ENCODE measurements around the gene VWF.

The VWF gene

DNA sequence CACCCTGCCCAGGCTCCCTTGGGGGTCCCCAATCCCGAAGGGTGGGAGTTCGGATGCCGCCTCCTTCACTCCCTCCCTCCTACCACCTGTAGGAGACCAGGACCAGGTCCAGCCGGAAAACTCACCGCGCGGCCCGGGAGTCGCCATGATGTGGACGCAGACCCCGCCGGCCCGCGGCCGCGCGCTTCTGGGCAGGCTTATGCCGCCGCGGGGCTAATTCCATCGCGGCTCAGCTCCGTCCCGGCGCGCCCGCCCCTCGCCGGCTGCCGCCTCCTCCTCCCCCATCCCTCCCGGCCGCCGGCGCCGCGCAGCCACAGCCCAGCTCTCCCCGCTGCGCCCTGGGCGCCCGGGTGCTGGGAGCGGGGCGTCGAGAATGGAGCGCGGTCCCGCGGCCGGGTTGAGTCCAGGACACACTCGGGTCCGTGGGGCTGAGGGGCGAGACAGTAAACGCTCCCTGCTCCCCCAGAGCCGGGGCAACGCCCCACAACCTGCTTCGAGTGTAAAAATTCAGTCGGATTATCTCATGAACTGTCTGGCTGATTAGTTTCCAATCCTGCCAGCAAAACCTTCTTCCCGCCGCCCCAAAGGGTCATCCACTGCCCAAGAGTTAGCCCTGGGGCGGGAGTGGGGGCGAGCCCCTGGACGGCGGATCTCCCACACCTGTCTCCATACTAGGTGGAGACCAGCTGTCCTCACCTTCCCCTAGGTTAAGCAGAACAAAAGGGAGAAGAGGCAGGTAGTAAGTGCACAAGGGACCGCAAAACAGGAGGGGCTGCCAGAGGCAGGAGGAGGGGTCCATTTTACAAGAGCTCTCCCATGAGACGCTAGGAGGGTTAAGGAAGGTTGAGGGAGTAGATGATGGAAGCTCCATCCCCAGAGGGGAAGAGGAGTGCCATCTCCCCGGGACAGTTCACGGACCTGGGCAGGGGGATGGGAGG, 179.1 kb downstream of the VWF start, which contains the start of gene ANO2:
Gene ANO2, minus strand, starts transcription at position 189 of the 938 bp plus-strand sequence. Its CDS starts 42 bp downstream, at position 147.
- peak; percentile 81 for DNase-seq

DNA sequence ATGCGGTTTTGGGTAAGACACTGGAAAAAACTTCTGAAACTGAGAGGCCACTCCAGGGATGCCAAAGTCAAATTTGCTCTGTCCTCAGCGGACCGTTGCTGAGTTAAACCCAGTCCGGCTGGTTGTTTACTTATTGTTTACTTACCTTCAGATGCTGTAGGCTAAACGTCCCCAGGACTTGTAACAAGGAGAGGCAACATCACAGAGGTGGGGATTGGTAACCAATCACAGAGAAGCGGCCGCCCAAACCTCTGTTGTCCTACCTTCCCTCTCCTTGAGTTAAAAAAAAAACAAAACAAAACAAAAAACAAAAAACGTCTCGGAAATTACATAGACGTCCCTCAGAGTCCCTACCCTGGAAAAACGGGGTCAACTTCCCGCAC, 179.8 kb downstream of the VWF start:
- DNase-seq: no peak

DNA sequence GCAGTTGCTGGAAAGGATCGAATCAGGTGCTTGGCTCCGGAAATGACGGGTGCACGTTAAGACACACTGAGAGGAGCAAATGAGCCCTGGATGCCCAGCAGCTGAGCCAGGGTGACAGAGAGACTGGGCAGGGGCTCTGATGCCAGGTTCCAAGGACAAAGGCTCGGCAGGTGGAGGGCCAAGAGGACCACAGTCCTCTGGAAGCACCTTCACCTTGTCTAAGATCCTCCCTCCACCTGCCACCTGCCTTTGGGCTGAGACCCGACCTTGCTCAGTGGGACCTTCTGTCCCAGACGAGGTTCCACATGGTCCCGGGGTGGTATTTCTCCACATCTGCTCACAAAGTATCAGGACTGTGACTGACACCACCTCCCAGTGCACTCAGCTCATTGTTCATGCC, 180.4 kb downstream of the VWF start:
- no peak for DNase-seq

DNA sequence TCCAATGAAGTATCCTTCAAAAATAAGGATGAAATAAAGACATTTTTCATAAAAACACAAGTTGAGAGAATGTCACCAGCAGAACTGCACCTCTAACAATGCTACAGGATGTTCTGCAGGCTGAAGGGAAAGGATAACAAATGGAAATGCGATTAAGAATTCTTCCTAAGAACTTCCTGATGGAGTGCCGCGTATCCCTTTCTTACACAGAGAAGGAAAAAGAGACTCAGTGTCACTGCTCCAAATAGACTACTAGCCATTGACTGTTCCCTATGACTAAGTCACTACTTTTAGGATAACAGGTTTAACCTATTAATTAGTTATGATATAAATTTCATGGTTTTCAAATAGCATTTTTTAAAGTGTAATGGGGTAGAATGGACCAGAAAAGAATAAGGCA, 182.6 kb downstream of the VWF start:
- DNase-seq: no peak

DNA sequence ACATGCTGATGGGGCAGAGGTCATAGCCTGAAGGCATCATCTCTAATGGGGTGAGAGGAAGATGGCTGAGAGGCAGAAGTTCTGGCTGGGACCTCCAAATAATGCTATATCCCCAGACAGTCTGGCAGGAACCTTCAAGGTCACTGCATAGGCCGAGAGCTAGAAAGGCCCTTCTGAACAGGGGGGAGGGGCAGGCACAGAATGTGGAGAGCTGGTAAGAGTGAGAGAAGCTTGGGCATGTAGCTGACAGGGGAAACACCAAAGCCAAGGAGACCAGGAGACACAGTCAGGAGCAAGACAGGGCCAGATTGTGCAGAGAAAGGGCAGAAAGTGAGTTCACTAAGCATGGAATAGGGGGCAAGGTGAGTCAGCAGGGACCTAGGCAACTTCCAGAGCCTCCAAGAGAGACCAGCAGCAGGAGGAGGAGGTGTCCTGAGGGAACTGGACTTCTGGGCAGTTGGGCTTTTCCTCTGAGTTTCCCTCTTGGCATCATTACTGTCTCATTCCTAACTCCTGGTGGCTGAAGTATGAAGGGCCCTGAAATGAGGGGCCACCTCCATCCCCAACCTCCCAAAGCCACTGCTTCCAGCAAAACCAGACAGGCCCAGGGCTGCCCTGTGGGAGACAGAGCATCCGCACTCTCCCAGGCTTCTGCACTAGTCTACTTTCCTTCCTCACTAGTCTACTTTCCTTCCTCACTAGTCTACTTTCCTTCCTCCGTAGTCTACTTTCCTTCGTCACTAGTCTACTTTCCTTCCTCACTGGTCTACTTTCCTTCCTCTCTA, 196.5 kb downstream of the VWF start:
- DNase-seq: no peak

DNA sequence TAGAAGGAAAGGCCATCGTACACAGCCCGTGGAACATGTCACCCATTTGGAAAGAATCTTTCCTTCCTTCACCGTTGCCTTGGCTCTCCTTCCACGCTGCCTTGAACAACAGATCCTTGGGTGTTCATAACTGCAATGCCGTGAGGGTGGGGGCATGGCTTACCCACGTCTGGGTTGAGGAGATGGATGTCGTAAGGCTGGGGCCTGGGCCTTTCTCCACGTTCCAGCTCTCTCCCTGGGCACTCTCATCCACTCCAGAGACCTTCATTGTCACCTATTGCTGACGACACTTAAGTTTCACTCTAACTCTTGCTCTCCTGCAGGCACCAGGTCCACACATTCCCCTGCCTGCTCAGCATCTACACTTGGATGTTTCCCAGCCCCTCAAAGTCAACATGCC, 198.8 kb downstream of the VWF start:
- DNase-seq: no peak

DNA sequence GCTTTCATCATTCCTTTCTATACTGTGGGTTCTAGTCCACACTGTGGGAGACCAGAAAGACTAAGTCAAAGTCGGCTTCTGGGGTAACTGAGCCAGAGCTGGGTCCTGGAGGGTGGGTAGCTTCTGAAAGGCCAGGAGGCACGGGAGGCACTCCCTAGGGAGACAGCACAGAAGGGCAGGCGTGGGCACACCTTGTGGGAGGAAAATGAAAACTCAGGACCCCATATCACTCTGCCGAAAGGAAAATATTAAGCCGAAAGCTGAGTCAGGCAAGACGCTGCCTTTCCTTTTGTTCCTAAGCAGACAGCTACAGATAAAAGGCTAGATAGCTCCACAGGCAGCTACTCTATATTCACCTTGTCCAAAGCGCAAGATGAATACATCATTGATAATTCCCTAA, 200.1 kb downstream of the VWF start:
- DNase-seq: no peak

DNA sequence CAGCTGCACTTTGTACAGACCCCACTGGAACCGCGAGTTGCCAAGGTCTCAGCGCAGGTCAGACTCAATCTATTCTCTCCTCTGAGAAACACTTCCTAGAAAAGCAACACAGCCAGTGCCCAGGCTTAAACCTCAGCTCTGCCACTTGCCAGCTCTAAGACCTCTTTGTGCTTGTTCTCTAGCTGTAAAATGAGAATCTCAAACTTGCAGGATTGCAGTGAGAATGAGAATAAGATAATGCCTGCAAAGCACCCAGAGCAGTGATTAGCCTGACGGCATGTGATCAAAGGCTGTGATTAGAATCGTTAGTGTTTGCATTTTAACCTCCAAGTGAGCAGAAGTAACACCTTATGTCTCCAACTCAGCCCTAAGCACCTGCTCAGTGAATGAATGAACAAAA, 200.7 kb downstream of the VWF start:
- no peak for DNase-seq

DNA sequence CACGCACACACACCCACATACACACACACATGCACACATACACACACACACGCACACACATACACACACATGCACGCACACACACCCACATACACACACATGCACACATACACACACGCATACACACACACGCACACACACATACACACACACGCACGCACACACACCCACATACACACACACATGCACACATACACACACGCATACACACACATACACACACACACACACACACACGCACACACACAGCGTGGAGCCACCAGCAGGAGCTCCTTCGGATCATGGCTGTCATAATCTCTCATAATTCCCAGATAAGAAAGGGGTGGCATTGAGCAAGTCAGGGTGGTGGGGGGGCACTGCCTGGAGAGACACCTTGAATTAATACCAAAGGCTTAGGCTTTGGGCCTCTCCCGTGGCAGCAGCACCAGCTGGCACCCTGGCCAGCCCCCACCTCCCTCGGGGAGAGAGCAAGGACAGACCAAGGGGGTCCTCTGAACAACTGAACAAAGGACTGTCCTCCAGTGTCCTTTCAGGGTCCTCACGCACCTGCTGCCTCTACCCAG, 201.3 kb downstream of the VWF start:
- DNase-seq: no peak

DNA sequence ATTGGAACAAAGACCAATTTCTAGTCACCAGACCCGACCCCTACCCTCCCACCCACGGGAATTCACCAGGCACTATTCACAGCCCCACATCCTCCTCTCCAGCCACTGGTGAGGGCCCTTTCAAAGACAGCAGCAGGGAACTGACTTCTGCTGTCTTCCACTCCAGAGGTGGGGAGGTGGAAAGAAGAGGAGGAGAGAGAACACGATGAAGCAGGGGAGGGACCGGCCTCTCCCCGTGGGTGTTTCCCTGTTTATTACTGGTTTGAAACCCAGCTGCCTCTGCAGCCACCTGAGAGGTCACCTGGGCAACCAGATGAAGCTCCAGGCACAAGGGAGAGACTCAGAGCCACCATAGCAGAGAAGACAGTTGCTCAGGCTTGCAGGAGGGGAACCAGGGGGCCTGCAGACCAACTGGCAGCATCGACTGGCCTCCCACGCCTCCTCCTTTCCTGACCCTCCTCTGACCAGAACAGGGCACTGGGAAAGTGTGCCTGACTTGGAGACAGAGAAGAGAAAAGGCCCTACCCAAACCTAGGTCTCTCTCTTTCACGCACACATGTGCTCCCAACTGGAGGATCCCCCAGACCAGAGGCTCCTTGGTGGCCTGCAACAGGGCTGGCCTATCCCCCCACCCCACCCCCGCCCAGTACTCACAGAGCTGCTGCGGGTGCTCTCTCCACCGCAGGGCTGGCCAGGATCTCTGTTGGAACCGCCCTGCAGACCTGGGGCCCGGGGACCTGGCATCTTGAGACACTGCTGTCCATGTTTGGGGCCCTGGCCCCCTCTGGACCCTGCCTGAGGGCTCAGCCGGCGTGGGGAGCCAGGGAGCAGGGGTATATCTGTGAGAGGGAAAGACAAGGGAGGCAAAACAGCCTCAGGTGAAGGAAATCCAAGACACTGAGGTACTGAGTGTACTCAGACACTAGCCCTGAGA, 202.2 kb downstream of the VWF start:
- DNase-seq: no peak

DNA sequence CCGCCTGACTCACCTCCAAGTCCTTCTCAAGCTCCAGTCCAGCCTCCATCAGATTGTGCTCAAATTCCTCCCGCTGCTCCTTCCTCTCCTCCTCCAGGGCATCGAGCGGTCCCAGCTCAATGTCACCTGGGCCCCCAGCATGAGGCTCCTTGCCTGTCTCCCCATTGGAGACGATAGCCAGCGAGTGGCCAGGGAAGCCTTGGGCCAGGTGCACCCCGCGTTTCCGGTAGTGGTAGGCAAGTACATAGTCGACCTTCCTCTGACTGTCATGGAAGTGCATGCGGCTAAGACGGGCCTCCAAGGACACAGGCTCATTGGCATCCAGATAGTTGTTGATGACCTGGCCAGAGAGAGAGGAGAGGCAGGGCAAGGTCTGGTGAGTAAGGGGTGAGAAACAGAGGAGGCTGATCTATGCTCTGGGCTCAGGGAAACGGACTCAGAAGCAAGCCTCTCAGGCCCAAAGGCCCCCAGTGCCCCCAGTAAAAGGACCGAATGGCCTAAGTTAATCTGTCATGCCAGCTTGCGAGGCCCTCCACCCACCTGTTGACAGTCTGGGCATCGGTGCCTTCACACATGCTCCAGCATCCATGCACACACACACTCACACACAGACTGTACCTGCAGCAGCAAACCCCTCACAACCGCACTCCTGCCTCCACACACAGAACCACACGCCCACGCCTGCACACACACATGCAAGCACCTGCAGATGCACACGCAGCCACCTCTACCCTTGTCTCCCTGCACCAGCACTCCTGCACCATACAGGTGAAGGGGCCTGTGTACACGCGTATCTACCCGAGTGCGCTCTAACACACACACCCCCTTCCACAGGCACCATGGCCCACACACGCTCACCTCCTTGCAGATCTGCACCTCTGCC, 203.2 kb downstream of the VWF start:
- DNase-seq: no peak

DNA sequence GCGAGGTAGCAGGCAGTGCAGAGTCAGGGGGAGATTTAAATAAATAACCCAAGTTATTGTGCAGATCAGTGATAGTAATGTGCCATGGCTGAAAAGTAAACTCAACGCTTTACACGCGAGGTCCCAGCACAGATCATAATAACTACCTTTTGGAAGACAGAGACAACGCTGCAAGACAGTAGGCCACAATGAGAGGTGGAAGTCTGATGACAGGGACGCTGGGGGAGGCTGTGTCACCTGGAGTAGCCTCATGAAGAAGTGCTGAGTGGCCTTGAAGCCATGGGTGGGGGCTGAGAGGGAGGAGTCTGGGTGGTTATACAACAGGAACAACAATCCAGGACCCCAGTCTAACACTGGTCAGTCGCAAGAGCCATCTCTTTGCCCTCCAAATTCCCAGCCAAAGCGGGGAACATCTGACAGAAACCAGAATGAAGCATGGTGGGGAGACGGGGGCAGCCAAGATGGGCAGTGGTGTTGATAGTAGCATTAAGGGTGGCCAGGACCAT, 207.6 kb downstream of the VWF start:
- DNase-seq: no peak

DNA sequence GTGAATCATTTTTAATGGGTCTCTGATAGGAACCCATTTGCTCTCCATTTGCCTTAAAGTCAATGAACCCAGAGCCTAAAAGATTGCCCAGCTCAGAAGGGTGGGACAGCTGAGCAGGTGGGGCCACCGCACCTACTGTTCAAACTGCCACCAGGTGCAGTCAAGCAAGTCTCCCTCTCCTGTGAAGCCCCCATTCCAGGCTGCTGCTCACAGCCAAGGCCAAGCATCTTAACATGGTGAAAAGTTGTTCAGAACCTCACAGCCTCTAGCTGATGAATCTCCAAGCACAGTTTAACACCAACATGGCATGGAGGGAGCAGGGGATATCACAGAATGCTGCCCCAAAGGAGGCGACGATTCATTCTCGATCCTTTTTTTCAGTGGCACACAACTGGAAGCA, 209.0 kb downstream of the VWF start:
- DNase-seq: no peak

DNA sequence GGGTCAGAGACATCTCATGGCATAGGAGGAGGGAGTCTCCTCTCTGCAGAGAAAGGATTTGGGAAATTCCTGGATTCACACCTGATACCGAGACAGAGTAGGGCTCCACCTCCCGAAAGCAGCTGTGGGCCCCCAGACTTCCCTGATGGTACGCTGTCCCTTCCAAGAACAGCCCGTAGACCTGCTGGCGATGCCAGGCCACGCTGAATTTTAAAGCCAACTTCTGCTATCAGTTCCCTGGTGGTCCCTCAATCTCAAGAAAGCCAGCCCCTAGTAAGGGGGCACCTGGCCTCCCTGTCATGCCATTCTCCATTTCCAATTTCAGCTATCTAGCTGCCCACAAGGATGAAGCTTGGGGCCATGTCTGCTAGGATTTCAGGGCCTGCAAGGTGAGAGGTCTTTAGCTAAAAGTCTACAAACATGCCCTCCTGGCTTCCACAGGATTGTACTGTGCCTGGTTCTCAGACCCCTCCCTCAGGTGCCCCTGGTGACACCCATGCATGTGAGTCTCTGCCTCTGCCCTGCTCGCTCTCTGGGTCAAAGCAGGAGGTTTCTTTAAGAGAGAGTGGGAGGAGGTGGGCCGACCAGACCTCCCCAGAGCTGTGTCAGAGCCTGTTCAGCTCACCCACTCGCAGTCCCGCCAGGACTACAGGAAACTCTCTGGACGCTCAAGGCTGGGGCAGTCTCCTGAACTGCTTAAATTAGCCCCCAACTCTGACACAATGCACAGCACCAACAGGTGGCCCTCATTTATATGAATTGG, 209.9 kb downstream of the VWF start:
- no peak for DNase-seq

DNA sequence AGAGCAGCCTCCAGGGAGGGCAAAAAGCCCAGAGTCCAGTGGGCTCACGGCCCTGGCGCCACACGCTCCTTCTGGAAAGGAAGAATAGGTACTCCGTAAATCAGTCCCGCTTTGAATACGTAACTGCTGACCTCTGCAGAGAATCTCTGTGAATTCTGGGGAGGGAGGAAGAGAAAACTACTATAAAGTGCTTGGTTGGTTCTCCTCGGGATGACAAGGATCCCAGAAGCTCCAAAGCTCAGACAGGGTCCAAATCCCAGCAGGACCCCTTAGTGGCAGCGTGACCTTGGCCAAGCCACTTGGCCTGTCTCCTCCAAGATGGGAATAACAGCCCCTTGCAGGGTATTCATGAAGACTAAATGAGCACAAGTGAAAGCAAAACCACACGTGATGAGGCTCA, 211.1 kb downstream of the VWF start:
- DNase-seq: no peak

DNA sequence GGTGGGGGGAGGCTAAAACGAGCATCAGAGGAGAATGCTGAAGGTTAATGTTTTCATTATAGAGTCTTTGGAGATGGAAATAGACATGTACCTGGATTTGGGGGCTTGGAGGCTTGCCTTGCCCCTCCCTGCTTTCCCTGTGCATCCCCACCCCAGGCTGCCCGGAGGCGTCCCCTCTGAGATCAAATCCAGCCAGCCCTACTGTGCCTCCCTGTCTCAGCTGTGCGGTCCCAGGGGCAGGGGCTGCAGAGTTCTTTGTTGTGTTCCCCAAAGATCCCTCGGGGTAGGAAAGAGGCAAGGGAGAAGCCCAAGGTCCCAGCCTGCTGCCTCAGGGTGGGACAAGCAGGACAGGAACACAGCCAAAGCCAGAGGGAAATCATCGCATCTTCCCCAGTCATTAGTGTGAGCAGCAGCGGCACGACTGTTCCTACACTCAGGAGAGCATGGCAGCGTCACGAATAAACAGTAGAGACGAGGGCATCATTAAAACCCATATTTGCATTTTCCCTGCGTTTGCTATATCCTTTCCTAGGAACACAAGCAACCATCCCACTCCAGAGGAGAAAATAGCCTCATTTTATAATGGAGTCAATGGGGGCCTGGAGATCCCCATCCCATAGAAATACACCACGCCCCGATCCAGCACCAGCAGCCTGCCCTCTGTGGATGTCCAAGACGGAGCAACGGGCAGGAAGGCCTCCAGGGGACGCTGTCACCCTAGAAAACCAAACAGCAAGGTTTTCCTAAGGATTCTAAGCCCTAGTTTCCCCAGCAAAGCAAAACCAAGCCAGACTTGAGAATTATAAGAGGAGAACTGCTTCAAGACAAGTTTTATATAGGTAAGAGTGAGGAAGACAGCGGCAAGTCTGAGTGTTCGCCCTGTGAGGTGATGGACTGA, 211.8 kb downstream of the VWF start:
- no peak for DNase-seq

DNA sequence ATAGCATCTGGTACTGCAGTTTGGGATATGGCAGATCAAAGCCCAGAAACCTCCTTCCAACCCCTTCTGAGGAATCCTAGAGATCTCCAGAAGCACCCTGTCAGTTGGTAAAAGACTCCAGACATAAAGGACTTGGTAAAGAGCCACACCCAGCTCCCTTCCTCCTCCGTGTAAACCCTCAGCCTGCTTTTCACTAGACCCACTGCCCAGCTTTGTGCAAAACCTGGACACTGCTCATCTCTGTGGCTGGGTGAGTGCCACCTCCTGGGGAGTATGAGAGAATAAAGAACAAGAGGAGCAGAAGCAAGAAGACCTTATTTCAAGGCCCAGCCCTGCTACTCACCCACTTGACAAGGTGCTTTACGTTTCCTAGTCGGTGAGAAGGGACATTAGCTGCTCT, 212.5 kb downstream of the VWF start:
- no peak for DNase-seq

DNA sequence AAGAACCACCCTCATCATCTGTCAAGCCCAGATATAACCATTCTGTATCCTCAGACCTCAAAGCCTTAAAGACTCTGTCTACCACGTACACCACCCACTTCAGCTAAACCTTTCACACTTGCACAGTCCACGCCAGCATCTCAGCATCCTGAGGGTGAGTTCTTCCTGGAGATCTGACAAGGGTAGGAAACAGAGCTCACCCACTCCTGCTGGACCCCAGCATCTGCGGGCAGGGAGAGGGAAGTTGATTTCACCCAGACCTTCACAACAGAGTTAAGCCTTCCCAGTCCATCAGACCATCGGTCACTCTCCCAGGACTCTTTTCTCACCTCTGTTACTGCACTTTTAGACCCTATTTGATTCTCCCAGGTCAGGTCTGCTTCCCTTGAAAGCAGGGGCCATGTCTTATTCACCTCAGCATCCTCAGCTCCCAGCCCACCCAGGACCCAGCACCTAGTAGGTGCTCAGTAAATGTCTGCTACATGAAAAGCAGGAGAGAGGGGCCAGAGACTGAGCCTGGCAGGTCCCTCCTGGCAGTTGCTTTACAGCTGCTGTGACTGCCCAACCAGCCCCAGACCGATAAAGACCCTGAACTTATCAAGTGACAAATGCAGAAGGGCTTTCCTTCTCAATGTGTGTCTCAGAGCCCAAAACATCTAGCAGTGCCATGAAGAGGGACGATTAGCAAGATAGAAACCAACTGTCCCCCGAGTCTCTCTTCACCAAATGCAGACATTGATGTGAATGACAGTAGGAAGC, 213.5 kb downstream of the VWF start:
- DNase-seq: no peak

DNA sequence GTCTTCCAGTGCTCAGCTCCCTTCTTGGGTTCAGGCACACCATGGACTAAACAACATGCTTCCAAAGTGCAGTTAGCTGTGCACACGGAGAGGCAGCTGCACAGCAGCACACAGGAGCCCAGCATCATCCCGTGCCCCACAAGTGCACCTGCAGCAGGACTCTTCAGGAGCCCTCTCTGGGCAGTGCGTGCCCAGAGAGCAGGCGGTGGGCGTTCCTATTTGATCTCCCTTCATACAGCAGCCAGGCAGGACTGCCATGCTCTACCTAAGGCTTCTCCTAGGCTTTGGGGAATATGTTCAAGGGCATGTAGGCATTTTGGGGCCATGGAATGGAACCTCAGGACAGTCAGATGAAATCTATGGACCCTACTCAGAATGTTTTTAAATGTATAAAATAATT, 214.9 kb downstream of the VWF start:
- DNase-seq: no peak

All from NCI-H146 (cell line).